ENCODE data around the gene TACR1.
A peak's percentile ranks its signal among the peaks of the same experiment; 100 is the strongest.
"Not testable (repeated sequence)": the region's sequence is repeated elsewhere in the genome, so short reads cannot be mapped to it uniquely, and the experiment has no call there.

TACR1 gene

DNA sequence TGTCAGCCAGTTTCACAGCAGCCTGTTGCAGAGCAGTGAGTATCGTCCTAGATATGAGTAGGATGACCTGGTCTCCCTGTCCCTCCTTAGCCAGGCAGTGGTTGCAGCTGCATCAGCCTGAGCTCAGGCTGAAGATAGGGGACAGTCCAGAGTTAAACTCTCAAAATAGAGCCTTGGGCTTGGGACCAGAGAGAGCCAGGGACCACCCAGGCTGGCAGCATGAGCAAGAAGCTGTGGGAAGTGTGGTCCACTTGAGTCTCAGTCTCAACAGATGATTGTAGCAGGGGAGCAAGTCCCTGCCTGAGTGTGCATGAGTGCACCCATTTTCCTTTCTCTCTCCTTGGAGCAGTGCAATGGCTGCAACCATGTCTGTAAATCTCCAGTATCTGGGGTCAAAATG is 38.0 kb upstream of the TACR1 start:
- H3K4me3 ChIP-seq (replicated peaks; ENCODE audit: low read depth, low read length) = no peak overlapping the region
- TF ChIP-seq, protein P1, sequence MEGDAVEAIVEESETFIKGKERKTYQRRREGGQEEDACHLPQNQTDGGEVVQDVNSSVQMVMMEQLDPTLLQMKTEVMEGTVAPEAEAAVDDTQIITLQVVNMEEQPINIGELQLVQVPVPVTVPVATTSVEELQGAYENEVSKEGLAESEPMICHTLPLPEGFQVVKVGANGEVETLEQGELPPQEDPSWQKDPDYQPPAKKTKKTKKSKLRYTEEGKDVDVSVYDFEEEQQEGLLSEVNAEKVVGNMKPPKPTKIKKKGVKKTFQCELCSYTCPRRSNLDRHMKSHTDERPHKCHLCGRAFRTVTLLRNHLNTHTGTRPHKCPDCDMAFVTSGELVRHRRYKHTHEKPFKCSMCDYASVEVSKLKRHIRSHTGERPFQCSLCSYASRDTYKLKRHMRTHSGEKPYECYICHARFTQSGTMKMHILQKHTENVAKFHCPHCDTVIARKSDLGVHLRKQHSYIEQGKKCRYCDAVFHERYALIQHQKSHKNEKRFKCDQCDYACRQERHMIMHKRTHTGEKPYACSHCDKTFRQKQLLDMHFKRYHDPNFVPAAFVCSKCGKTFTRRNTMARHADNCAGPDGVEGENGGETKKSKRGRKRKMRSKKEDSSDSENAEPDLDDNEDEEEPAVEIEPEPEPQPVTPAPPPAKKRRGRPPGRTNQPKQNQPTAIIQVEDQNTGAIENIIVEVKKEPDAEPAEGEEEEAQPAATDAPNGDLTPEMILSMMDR (IDR thresholded peaks at IDR 0.05; ENCODE audit: low read depth, low read length, missing control alignments) = no peak
- DNase-seq (ENCODE audit: extremely low read depth, low read depth) = no peak

DNA sequence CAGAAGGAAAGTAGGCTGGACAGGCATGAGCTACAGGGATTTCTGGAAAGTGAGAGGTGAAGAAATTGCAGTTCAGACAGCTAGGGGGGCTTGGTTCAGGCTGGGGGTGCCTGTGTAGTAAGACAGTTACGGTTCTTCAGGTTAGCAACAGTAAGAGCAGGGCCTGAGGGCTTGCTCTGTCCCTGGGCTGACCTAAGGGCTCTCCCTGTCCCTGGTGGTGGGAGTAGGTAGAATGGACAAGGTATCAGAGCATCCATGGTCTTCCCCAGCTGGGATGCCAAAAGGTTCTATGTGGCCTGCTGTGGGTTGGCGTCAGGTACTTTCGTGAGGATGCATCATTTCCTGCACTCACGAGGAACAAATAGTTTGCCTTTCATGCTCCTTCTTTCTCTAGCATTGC is 34.6 kb upstream of the TACR1 start:
- no peak for DNase-seq (ENCODE audit: extremely low read depth, low read depth)
- TF ChIP-seq, protein P1 (IDR thresholded peaks at IDR 0.05; ENCODE audit: low read depth, low read length, missing control alignments) = no peak

GRCh38 chr2:75226617-75227016 is 27.3 kb upstream of the TACR1 start:
- DNase-seq (ENCODE audit: extremely low read depth, low read depth) = no peak
- TF ChIP-seq, protein P1 (IDR thresholded peaks at IDR 0.05; ENCODE audit: low read depth, low read length, missing control alignments) = no peak
- no peak overlapping the region for H3K4me3 ChIP-seq (replicated peaks; ENCODE audit: low read depth, low read length)

More for the DNA sequence above, 34.6 kb upstream of the TACR1 start:
- H3K4me3 ChIP-seq (replicated peaks; ENCODE audit: low read depth, low read length) = no peak overlapping the region

DNA sequence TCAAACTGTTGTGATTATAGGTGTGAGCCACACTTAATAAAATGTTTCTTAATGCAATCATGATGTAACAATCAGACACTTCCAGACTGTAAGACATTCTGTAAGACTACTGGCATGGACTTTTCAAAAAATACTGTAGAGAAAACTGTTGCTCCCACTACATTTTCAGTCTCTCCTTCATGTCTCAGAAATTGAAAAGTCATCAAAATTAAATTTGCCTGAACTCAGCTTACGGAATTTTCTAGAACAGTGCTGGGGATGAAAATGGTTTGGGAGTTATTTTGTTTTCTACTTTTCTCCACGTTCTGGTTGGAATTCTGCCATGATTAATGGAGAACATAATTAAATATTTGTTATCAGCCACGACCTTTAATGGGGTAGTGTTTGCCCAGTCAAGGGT is 26.8 kb upstream of the TACR1 start:
- no peak for DNase-seq (ENCODE audit: extremely low read depth, low read depth)
- TF ChIP-seq, protein P1 (IDR thresholded peaks at IDR 0.05; ENCODE audit: low read depth, low read length, missing control alignments) = no peak
- H3K4me3 ChIP-seq (replicated peaks; ENCODE audit: low read depth, low read length) = no peak overlapping the region

GRCh38 chr2:75224636-75225094 is 25.3 kb upstream of the TACR1 start:
- no peak overlapping the region for H3K4me3 ChIP-seq (replicated peaks; ENCODE audit: low read depth, low read length)
- DNase-seq (ENCODE audit: extremely low read depth, low read depth) = no peak
- TF ChIP-seq, protein P1 (IDR thresholded peaks at IDR 0.05; ENCODE audit: low read depth, low read length, missing control alignments) = no peak

DNA sequence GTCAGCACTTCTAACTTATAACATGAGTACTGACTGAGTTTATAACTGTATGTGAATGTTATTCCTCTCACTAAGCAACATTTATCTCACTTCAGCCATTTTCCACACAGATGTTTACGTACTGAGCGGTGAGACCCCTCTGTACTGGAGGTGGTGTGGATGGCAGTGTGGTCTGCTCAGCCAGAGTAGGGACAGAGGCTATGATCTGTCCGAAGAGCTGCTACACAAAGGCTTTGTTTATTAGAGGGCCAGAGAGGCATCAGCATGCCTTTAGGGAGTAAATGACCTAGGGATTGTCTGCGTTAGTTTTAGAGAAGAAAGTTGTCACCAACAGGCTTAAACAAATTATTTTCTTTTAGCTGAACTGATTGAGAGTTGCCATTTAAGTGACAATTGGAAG is 23.2 kb upstream of the TACR1 start:
- no peak overlapping the region for H3K4me3 ChIP-seq (replicated peaks; ENCODE audit: low read depth, low read length)
- TF ChIP-seq, protein P1 (IDR thresholded peaks at IDR 0.05; ENCODE audit: low read depth, low read length, missing control alignments) = no peak
- no peak for DNase-seq (ENCODE audit: extremely low read depth, low read depth)

GRCh38 chr2:75221862-75222261 is 22.5 kb upstream of the TACR1 start:
- TF ChIP-seq, protein P1 (IDR thresholded peaks at IDR 0.05; ENCODE audit: low read depth, low read length, missing control alignments) = no peak
- no peak overlapping the region for H3K4me3 ChIP-seq (replicated peaks; ENCODE audit: low read depth, low read length)
- peak; percentile 15 for DNase-seq (ENCODE audit: extremely low read depth, low read depth)

- not testable (repeated sequence) for DNase-seq (ENCODE audit: extremely low read depth, low read depth); H3K4me3 ChIP-seq (replicated peaks; ENCODE audit: low read depth, low read length)
Observed at GRCh38 chr2:75219213-75219612, 19.9 kb upstream of the TACR1 start.

All from HFF-Myc (cell line).